ENCODE measurements around the gene ALG9.

DNA sequence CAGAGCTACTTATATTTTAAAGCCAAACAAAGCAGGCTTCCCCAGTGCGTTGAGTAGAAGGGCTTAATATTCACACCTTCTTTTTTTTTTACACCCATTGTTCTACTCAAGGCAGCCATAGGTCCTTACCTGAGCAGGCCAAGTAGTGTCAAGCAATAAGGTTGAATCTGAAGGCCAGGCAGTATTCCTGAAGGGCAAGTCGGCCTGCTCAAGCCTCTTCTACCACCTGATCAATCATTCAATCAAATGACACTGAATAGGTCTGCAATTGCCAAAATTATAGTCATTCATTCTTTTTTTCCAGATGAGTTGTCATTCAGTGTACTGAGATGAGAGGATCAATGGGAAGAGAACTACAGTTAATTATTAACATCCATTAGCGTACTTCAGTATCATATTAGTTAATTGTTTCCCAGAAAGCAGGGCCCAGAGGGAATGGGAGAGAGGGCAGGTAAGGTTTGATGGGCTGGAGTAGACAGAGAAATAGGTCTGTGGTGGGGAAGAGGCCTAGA is 93.3 kb downstream of the ALG9 start:
- TF ChIP-seq CTCF (optimal IDR thresholded peaks at IDR 0.05 in 1 of 3, IDR thresholded peaks at IDR 0.05 in 1 of 3, conservative IDR thresholded peaks at IDR 0.05 in 1 of 3; ENCODE audit: extremely low read depth in 1 of 3, insufficient read depth in 2 of 3, low read length in 3 of 3) (no peak), EZH2 (IDR thresholded peaks at IDR 0.05; ENCODE audit: low read length) (no peak)
